IMR-90 (cell line): ENCODE data around the gene STXBP6. TPM values are rescaled to one million over a fixed set of nuclear protein-coding genes. Genes with fewer than 3 reads are reported as not detected.

Experiments used
- ATAC-seq: fragments of 200-7000 bp; cut with Tn5 transposase; 2 replicates; pipeline ENCODE4 v1.9.1; 2020; ENCODE audit warnings: low read depth, mild to moderate bottlenecking, moderate library complexity
- BruUV-seq: library from RNA; stranded (reverse); fragments of 400-500 nt; replicated peaks from 2 replicates; lab custom pipeline; 2021; lab: Mats Ljungman, UMichigan
- CTCF ChIA-PET: fragments of 300-600 bp; formaldehyde crosslinking; extraction: SDS; loops from one replicate; lab custom pipeline; 2021; ENCODE audit warnings: antibody characterized with exemption; lab: Yijun Ruan, JAX
- POLR2A ChIA-PET: fragments of 300-600 bp; sonication (Branson Sonifier 250); formaldehyde crosslinking; loops from one replicate; lab custom pipeline; 2022; ENCODE audit warnings: antibody characterized with exemption; ENCODE audit not compliant: unreplicated experiment; lab: Charles Lee
- DNase-seq: peaks from one replicate; pipeline ENCODE4 v3.0.0; 2013
- H2AFZ ChIP-seq: replicated peaks from 2 replicates; pipeline ENCODE3; 2013; ENCODE audit warnings: low read length, mild to moderate bottlenecking; ENCODE audit not compliant: poor library complexity
- H2AK5ac ChIP-seq: 2 replicates; pipeline ENCODE4 v1.6.1; 2013; ENCODE audit warnings: low read depth, low read length, inconsistent platforms
- H2AK9ac ChIP-seq: replicated peaks from 2 replicates; pipeline ENCODE3; 2013; ENCODE audit warnings: mild to moderate bottlenecking, low read depth, low read length, moderate library complexity; ENCODE audit not compliant: poor library complexity
- H2BK120ac ChIP-seq: 2 replicates; pipeline ENCODE4 v1.6.1; 2013; ENCODE audit warnings: low read depth, low read length, inconsistent platforms
- H2BK15ac ChIP-seq: 3 replicates; pipeline ENCODE4 v1.6.1; 2013; ENCODE audit warnings: low read depth, low read length, inconsistent platforms
- H2BK20ac ChIP-seq: 2 replicates; pipeline ENCODE4 v1.6.1; 2013; ENCODE audit warnings: low read depth, mild to moderate bottlenecking, inconsistent platforms, low read length, moderate library complexity
- H2BK5ac ChIP-seq: 2 replicates; pipeline ENCODE4 v1.6.1; 2013; ENCODE audit warnings: mild to moderate bottlenecking, low read depth, low read length, inconsistent platforms; ENCODE audit not compliant: poor library complexity, severe bottlenecking
- H3K14ac ChIP-seq: replicated peaks from 2 replicates; pipeline ENCODE4 v1.6.1; 2013; ENCODE audit warnings: low read depth, low read length, inconsistent platforms
- H3K18ac ChIP-seq: 2 replicates; pipeline ENCODE4 v1.6.1; 2013; ENCODE audit warnings: low read depth, low read length, control low read depth
- H3K23ac ChIP-seq: 2 replicates; pipeline ENCODE4 v1.6.1; 2013; ENCODE audit warnings: low read depth, low read length, inconsistent platforms
- H3K27ac ChIP-seq: 2 replicates; pipeline ENCODE4 v1.5.1; 2013; ENCODE audit warnings: mild to moderate bottlenecking, control low read depth, low read length; ENCODE audit not compliant: insufficient read depth
- H3K27me3 ChIP-seq: 2 replicates; pipeline ENCODE4 v1.6.1; 2013; ENCODE audit warnings: low read length; ENCODE audit not compliant: control insufficient read depth, insufficient read depth
- H3K36me3 ChIP-seq: 2 replicates; pipeline ENCODE4 v1.6.1; 2013; ENCODE audit warnings: low read length, mixed read lengths; ENCODE audit not compliant: control insufficient read depth, insufficient read depth
- H3K4ac ChIP-seq: 2 replicates; pipeline ENCODE4 v1.6.1; 2013; ENCODE audit warnings: low read depth, low read length, inconsistent platforms
- H3K4me1 ChIP-seq: 2 replicates; pipeline ENCODE4 v1.6.1; 2013; ENCODE audit warnings: low read length, mixed read lengths; ENCODE audit not compliant: control insufficient read depth, insufficient read depth
- H3K4me2 ChIP-seq: 2 replicates; pipeline ENCODE4 v1.6.1; 2013; ENCODE audit warnings: low read depth, mild to moderate bottlenecking, control low read depth, low read length, moderate library complexity
- H3K4me3 ChIP-seq: 2 replicates; pipeline ENCODE4 v1.5.1; 2013; ENCODE audit warnings: low read depth, mild to moderate bottlenecking, control low read depth, low read length, moderate library complexity; ENCODE audit not compliant: insufficient read depth
- H3K56ac ChIP-seq: 2 replicates; pipeline ENCODE4 v1.6.1; 2013; ENCODE audit warnings: low read length, inconsistent platforms; ENCODE audit not compliant: insufficient read depth; ENCODE audit errors: extremely low read depth
- H3K79me1 ChIP-seq, 2 experiments: 2 replicates each; pipeline ENCODE4 v1.6.1; 2013; ENCODE audit warnings: low read length in 2 of 2, inconsistent platforms in 1 of 2, low read depth in 1 of 2
- H3K9ac ChIP-seq: 2 replicates; pipeline ENCODE4 v1.6.1; 2013; ENCODE audit warnings: low read depth, low read length, control low read depth
- H3K9me1 ChIP-seq: 2 replicates; pipeline ENCODE4 v1.6.1; 2013; ENCODE audit warnings: low read length, inconsistent platforms; ENCODE audit not compliant: insufficient read depth
- H3K9me3 ChIP-seq: 2 replicates; pipeline ENCODE4 v1.6.1; 2013; ENCODE audit warnings: low read length; ENCODE audit not compliant: control insufficient read depth, insufficient read depth
- H4K20me1 ChIP-seq: 2 replicates; pipeline ENCODE4 v1.6.1; 2013; ENCODE audit warnings: low read length, inconsistent platforms; ENCODE audit not compliant: insufficient read depth
- H4K5ac ChIP-seq: 2 replicates; pipeline ENCODE4 v1.6.1; 2013; ENCODE audit warnings: mild to moderate bottlenecking, low read depth, low read length, control low read depth
- H4K8ac ChIP-seq, 2 experiments: 2 replicates each; pipeline ENCODE4 v1.6.1; 2013; ENCODE audit warnings: low read depth in 2 of 2, low read length in 2 of 2, control low read depth in 1 of 2, inconsistent platforms in 1 of 2
- H4K91ac ChIP-seq: 2 replicates; pipeline ENCODE4 v1.6.1; 2013; ENCODE audit warnings: low read depth, low read length, inconsistent platforms; ENCODE audit not compliant: insufficient read depth
- BHLHE40 ChIP-seq: fragments of 150-350 bp; IDR thresholded peaks from 2 replicates; pipeline ENCODE4 v1.6.1; 2016; ENCODE audit warnings: mild to moderate bottlenecking, low read depth, low read length
- CEBPB ChIP-seq: IDR thresholded peaks from 2 replicates; pipeline ENCODE4 v1.6.1; 2012; ENCODE audit warnings: low read depth, low read length, improper control_type of control experiment
- CHD1 ChIP-seq: IDR thresholded peaks from 2 replicates; pipeline ENCODE4 v1.6.1; 2012; ENCODE audit warnings: low read depth, low read length, improper control_type of control experiment
- FOS ChIP-seq: fragments of 150-350 bp; IDR thresholded peaks from 2 replicates; pipeline ENCODE4 v1.6.1; 2016; ENCODE audit warnings: low read depth, low read length
- MAFK ChIP-seq: IDR thresholded peaks from 2 replicates; pipeline ENCODE4 v1.6.1; 2012; ENCODE audit warnings: low read depth, low read length, improper control_type of control experiment
- MAZ ChIP-seq: IDR thresholded peaks from 2 replicates; pipeline ENCODE4 v1.6.1; 2012; ENCODE audit warnings: low read depth, mild to moderate bottlenecking, low read length, improper control_type of control experiment, moderate library complexity, borderline replicate concordance
- MXI1 ChIP-seq: IDR thresholded peaks from 2 replicates; pipeline ENCODE4 v1.6.1; 2012; ENCODE audit warnings: low read depth, mild to moderate bottlenecking, low read length, moderate library complexity, borderline replicate concordance
- NFE2L2 ChIP-seq: fragments of 150-350 bp; IDR thresholded peaks from 2 replicates; pipeline ENCODE4 v1.6.1; 2016; ENCODE audit warnings: low read depth, mild to moderate bottlenecking, low read length
- POLR2A ChIP-seq: IDR thresholded peaks from 2 replicates; pipeline ENCODE4 v1.6.1; 2012; ENCODE audit warnings: mild to moderate bottlenecking, low read depth, low read length
- RAD21 ChIP-seq: IDR thresholded peaks from 2 replicates; pipeline ENCODE4 v1.6.1; 2012; ENCODE audit warnings: low read length, improper control_type of control experiment
- RCOR1 ChIP-seq: IDR thresholded peaks from 2 replicates; pipeline ENCODE4 v1.6.1; 2012; ENCODE audit warnings: mild to moderate bottlenecking, low read length, improper control_type of control experiment; ENCODE audit not compliant: insufficient replicate concordance
- RFX5 ChIP-seq: IDR thresholded peaks from 2 replicates; pipeline ENCODE4 v1.8.0; 2012; ENCODE audit warnings: low read depth, mild to moderate bottlenecking, low read length, moderate library complexity
- SMC3 ChIP-seq: fragments of 150-350 bp; IDR thresholded peaks from 2 replicates; pipeline ENCODE4 v1.6.1; 2016; ENCODE audit warnings: low read depth, mild to moderate bottlenecking, antibody characterized with exemption, low read length, moderate library complexity
- WGBS, 2 experiments: methylation state at CpG; one replicate each; pipeline versions ENCODE4 v1.1.5 to v1.1.7; 2013; ENCODE audit warnings: missing lambda C conversion rate in 2 of 2; ENCODE audit not compliant: insufficient read length in 1 of 2; ENCODE audit errors: extremely low coverage in 2 of 2; 5-methylcytosine and 5-hydroxymethylcytosine counted together
- dilution Hi-C: fragments of 300-500 bp; cut with HindIII; formaldehyde crosslinking; loops from one replicate; pipeline ENCODE4 v1.14.3; 2018; ENCODE audit warnings: low sequenced_read_pairs; ENCODE audit not compliant: unreplicated experiment
- in situ Hi-C: fragments of 300-500 bp; cut with MboI; formaldehyde crosslinking; loops from 3 replicates; pipeline ENCODE4 v1.14.3; 2019; ENCODE audit warnings: low sequenced_read_pairs, inconsistent platforms, mixed read lengths
- intact Hi-C: fragments of 100-400 bp; cut with micrococcal nuclease; formaldehyde crosslinking; loops from 2 replicates; pipeline ENCODE4 v1.10.0; 2022
- polyA plus RNA-seq, 3 experiments: library from polyadenylated mRNA; depleted of rRNA; stranded (reverse); fragments of >200 nt; gene quantifications; 2 replicates each; pipeline ENCODE4 v1.2.3, GENCODE V29; 2012; ENCODE audit warnings: low replicate concordance in 1 of 3
- total RNA-seq: library from RNA; depleted of rRNA; stranded (reverse); fragments of >200 nt; gene quantifications from 2 replicates; pipeline ENCODE4 v1.2.3, GENCODE V29; 2012
- TF ChIP-seq, protein P1 (sequence below): fragments of 150-350 bp; IDR thresholded peaks from 2 replicates; pipeline ENCODE4 v1.6.1; 2016; ENCODE audit warnings: low read depth, mild to moderate bottlenecking, low read length, moderate library complexity, borderline replicate concordance
- TF ChIP-seq, protein P2 (sequence below): conservative IDR thresholded peaks from 2 replicates; pipeline ENCODE4 v1.5.1; 2012; ENCODE audit warnings: mild to moderate bottlenecking, low read depth, low read length, improper control_type of control experiment
- TF ChIP-seq, protein P3 (sequence below): fragments of 150-350 bp; IDR thresholded peaks from 2 replicates; pipeline ENCODE4 v1.6.1; 2017; ENCODE audit warnings: mild to moderate bottlenecking, antibody characterized with exemption, low read length, low read depth

The STXBP6 gene
- total and polyA plus RNA-seq, 2 of the 4 experiments (the other 2 are of a cell fraction), result 14.2 to 14.3 TPM

DNA sequence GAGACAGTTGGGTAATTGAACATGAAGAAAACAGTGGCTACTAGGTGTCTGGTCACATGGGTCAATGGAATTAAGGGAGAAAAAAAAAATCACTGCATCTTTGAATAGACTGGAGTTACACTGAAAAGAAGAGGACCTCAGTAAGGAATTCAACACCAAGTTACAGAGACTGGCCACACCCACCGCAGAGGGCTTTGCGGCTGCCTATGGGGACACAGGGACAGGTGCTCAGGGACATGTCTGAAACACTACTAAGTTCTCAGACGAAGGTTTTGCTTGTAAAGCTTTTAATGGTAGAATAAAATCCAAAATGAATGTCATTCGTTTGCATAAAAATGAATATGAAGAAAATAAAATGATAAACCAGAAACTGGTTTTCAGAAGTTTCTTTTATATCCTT is 93.8 kb downstream of the STXBP6 start:
- ATAC-seq (no peak), DNase-seq (no peak)
- intact Hi-C loops, result no loop called here
- POLR2A ChIA-PET, result no interaction called here
- H3K9me3 ChIP-seq, result no peaks in the 10 kb centered on the region
- H2BK20ac ChIP-seq, result no peak overlapping the region
- no peak for TF ChIP-seq POLR2A
- TF ChIP-seq RCOR1, result no peak
- no peak for TF ChIP-seq RFX5
- no peak for TF ChIP-seq CEBPB
- no peak for TF ChIP-seq CHD1
- TF ChIP-seq RAD21, result no peak
- TF ChIP-seq BHLHE40, result no peak
- no peak for TF ChIP-seq MAFK
- TF ChIP-seq MAZ, result no peak
- TF ChIP-seq, protein P1, sequence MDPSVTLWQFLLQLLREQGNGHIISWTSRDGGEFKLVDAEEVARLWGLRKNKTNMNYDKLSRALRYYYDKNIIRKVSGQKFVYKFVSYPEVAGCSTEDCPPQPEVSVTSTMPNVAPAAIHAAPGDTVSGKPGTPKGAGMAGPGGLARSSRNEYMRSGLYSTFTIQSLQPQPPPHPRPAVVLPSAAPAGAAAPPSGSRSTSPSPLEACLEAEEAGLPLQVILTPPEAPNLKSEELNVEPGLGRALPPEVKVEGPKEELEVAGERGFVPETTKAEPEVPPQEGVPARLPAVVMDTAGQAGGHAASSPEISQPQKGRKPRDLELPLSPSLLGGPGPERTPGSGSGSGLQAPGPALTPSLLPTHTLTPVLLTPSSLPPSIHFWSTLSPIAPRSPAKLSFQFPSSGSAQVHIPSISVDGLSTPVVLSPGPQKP, result no peak
- TF ChIP-seq, protein P2, sequence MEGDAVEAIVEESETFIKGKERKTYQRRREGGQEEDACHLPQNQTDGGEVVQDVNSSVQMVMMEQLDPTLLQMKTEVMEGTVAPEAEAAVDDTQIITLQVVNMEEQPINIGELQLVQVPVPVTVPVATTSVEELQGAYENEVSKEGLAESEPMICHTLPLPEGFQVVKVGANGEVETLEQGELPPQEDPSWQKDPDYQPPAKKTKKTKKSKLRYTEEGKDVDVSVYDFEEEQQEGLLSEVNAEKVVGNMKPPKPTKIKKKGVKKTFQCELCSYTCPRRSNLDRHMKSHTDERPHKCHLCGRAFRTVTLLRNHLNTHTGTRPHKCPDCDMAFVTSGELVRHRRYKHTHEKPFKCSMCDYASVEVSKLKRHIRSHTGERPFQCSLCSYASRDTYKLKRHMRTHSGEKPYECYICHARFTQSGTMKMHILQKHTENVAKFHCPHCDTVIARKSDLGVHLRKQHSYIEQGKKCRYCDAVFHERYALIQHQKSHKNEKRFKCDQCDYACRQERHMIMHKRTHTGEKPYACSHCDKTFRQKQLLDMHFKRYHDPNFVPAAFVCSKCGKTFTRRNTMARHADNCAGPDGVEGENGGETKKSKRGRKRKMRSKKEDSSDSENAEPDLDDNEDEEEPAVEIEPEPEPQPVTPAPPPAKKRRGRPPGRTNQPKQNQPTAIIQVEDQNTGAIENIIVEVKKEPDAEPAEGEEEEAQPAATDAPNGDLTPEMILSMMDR, result no peak
- TF ChIP-seq, protein P3, sequence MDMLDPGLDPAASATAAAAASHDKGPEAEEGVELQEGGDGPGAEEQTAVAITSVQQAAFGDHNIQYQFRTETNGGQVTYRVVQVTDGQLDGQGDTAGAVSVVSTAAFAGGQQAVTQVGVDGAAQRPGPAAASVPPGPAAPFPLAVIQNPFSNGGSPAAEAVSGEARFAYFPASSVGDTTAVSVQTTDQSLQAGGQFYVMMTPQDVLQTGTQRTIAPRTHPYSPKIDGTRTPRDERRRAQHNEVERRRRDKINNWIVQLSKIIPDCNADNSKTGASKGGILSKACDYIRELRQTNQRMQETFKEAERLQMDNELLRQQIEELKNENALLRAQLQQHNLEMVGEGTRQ, result no peak
- no peak for TF ChIP-seq MXI1
- no peak for TF ChIP-seq FOS
- no peak for TF ChIP-seq NFE2L2
- no peak for TF ChIP-seq SMC3
- H3K18ac ChIP-seq, result no peak overlapping the region
- H2BK15ac ChIP-seq, result no peak overlapping the region
- no peak overlapping the region for H2BK120ac ChIP-seq
- no peak overlapping the region for H2AK9ac ChIP-seq
- H4K5ac ChIP-seq, result no peak overlapping the region
- no TSS peak for BruUV-seq
- H4K91ac ChIP-seq, result no peak overlapping the region
- H3K14ac ChIP-seq, result no peak overlapping the region
- no peak overlapping the region for H3K9ac ChIP-seq
- CTCF ChIA-PET, result no interaction called here
- H3K27ac ChIP-seq, result no peak overlapping the region
- peaks cover 14% of the 10 kb centered on the region for H3K4me1 ChIP-seq
- H3K79me1 ChIP-seq, result 0 out of 4 replicates have a peak, but pooled peaks cover 0 to 2% of the 10 kb centered on the region in 2 experiments
- H3K9me1 ChIP-seq, result peaks cover 8% of the 10 kb centered on the region
- no peaks in the 10 kb centered on the region for H4K20me1 ChIP-seq
- in situ Hi-C loops, result no loop called here
- no peak overlapping the region for H3K56ac ChIP-seq
- H3K36me3 ChIP-seq, result no peaks in the 10 kb centered on the region
- WGBS, 2 experiments, result no CpG with 5 or more reads among the region's 4 CpGs
- H3K4me2 ChIP-seq, result no peak overlapping the region
- no peak overlapping the region for H3K23ac ChIP-seq
- H3K4me3 ChIP-seq, result no peak overlapping the region
- no peak overlapping the region for H3K4ac ChIP-seq
- H2AFZ ChIP-seq, result no peak overlapping the region
- dilution Hi-C loops, result no loop called here
- H3K27me3 ChIP-seq, result no peaks in the 10 kb centered on the region
- H2AK5ac ChIP-seq, result no peak overlapping the region; the same call in 1 of the 2 replicates
- H4K8ac ChIP-seq, result no peak overlapping the region
- H2BK5ac ChIP-seq, result no peak overlapping the region
